ENCODE data around the gene GRIK5. TPM values are rescaled to one million over a fixed set of nuclear protein-coding genes. Genes with fewer than 3 reads are reported as not detected.

The GRIK5 gene
- polyA plus RNA-seq, 1 donor (not counting 4 experiments of a cell fraction or from before 2014, with no cell fraction given): 0.17 TPM

- no peak for TF ChIP-seq EZH2 (IDR thresholded peaks at IDR 0.05; ENCODE audit: low read length)
- TF ChIP-seq CTCF (optimal IDR thresholded peaks at IDR 0.05 in 1 of 3, IDR thresholded peaks at IDR 0.05 in 1 of 3, conservative IDR thresholded peaks at IDR 0.05 in 1 of 3; ENCODE audit: extremely low read depth in 1 of 3, insufficient read depth in 2 of 3, low read length in 3 of 3): no peak
- no peak overlapping the region for H2AFZ ChIP-seq (ENCODE audit: control insufficient read depth, low read length)
- no peak overlapping the region for H3K4me2 ChIP-seq (ENCODE audit: control insufficient read depth, extremely low read depth, insufficient read depth, low read depth, low read length)
- FAIRE-seq (no peak), DNase-seq (ENCODE audit: low read depth, low spot score) (no peak)
- H3K9me3 ChIP-seq (ENCODE audit: control insufficient read depth, low read depth, low read length): no peaks in the 10 kb centered on the region
- H3K27me3 ChIP-seq (ENCODE audit: control insufficient read depth, extremely low read depth, insufficient read depth, low read length): peaks cover 27% of the 10 kb centered on the region
- H3K4me1 ChIP-seq (ENCODE audit: control insufficient read depth, extremely low read depth, insufficient read depth, low read length): no peaks in the 10 kb centered on the region
- no peaks in the 10 kb centered on the region for H3K79me2 ChIP-seq (ENCODE audit: control insufficient read depth, insufficient read depth, low read length)
- no peaks in the 10 kb centered on the region for H3K9me1 ChIP-seq (ENCODE audit: control insufficient read depth, extremely low read depth, insufficient read depth, low read length)
- no peaks in the 10 kb centered on the region for H3K36me3 ChIP-seq (ENCODE audit: control insufficient read depth in 2 of 2, extremely low read depth in 1 of 2, insufficient read depth in 2 of 2, low read length in 2 of 2)
- H3K4me3 ChIP-seq (ENCODE audit: control insufficient read depth in 2 of 3, extremely low read depth in 1 of 3, insufficient read depth in 2 of 3, low read depth in 1 of 3, low read length in 3 of 3): no peak overlapping the region
- no peak overlapping the region for H3K27ac ChIP-seq (ENCODE audit: control insufficient read depth, insufficient read depth, low read length)
- dilution Hi-C loops (cut with MboI; ENCODE audit: extremely low pct_ligation_motif_present, low sequenced_read_pairs): no loop called here
- H4K20me1 ChIP-seq (ENCODE audit: control insufficient read depth, extremely low read depth, insufficient read depth, low read length): no peaks in the 10 kb centered on the region
- H3K9ac ChIP-seq (ENCODE audit: control insufficient read depth, extremely low read depth, insufficient read depth, low read length): no peak overlapping the region
Observed at GRCh38 chr19:42066075-42066754, 3.8 kb downstream of the GRIK5 start.

- Histone ChIP-seq H3K4me2 (ENCODE audit: control insufficient read depth, extremely low read depth, insufficient read depth, low read depth, low read length) (no peak overlapping the region), H3K4me1 (ENCODE audit: control insufficient read depth, extremely low read depth, insufficient read depth, low read length) (no peaks in the 10 kb centered on the region), H2AFZ (ENCODE audit: control insufficient read depth, low read length) (no peak overlapping the region), H3K9me1 (ENCODE audit: control insufficient read depth, extremely low read depth, insufficient read depth, low read length) (no peaks in the 10 kb centered on the region), H3K27me3 (ENCODE audit: control insufficient read depth, extremely low read depth, insufficient read depth, low read length) (peaks cover 27% of the 10 kb centered on the region), H3K4me3 (ENCODE audit: control insufficient read depth in 2 of 3, extremely low read depth in 1 of 3, insufficient read depth in 2 of 3, low read depth in 1 of 3, low read length in 3 of 3) (no peak overlapping the region), H3K9me3 (ENCODE audit: control insufficient read depth, low read depth, low read length) (no peaks in the 10 kb centered on the region), H3K36me3 (ENCODE audit: control insufficient read depth in 2 of 2, extremely low read depth in 1 of 2, insufficient read depth in 2 of 2, low read length in 2 of 2) (no peaks in the 10 kb centered on the region), H3K9ac (ENCODE audit: control insufficient read depth, extremely low read depth, insufficient read depth, low read length) (no peak overlapping the region), H3K27ac (ENCODE audit: control insufficient read depth, insufficient read depth, low read length) (no peak overlapping the region), H3K79me2 (ENCODE audit: control insufficient read depth, insufficient read depth, low read length) (no peaks in the 10 kb centered on the region), H4K20me1 (ENCODE audit: control insufficient read depth, extremely low read depth, insufficient read depth, low read length) (no peaks in the 10 kb centered on the region)
- dilution Hi-C loops (cut with MboI; ENCODE audit: extremely low pct_ligation_motif_present, low sequenced_read_pairs): no loop called here
- DNase-seq (ENCODE audit: low read depth, low spot score) (no peak), FAIRE-seq (no peak)
- TF ChIP-seq EZH2 (IDR thresholded peaks at IDR 0.05; ENCODE audit: low read length) (no peak), CTCF (optimal IDR thresholded peaks at IDR 0.05 in 1 of 3, IDR thresholded peaks at IDR 0.05 in 1 of 3, conservative IDR thresholded peaks at IDR 0.05 in 1 of 3; ENCODE audit: extremely low read depth in 1 of 3, insufficient read depth in 2 of 3, low read length in 3 of 3) (no peak)
Observed at GRCh38 chr19:42065511-42065910, 4.5 kb downstream of the GRIK5 start.
